H1 (cell line): ENCODE data around the gene AMN. TPM values are rescaled to one million over a fixed set of nuclear protein-coding genes. Genes with fewer than 3 reads are reported as not detected.

Experiments
- CTCF ChIA-PET: fragments of 300-600 bp; sonication (Branson Sonifier 250); formaldehyde crosslinking; loops from one replicate; lab custom pipeline; 2021; ENCODE audit not compliant: partially characterized antibody; lab: Charles Lee
- POLR2A ChIA-PET: fragments of 300-600 bp; sonication (Branson Sonifier 250); formaldehyde crosslinking; loops from one replicate; lab custom pipeline; 2021; ENCODE audit warnings: inconsistent platforms; ENCODE audit not compliant: partially characterized antibody; lab: Charles Lee
- DNase-seq, 2 experiments: peaks; one replicate each; pipeline versions ENCODE4 v3.0.0 to v3.0.0-alpha.2; 2010 to 2022; ENCODE audit warnings: low spot score in 2 of 2, low read depth in 1 of 2, mixed read lengths in 1 of 2
- FAIRE-seq: peaks from 2 replicates; lab custom pipeline; 2011; peaks lifted over from hg19 to GRCh38; lab: Jason Lieb, UNC
- H2AFZ ChIP-seq: 2 replicates; pipeline ENCODE4 v1.8.1; 2012; ENCODE audit warnings: low read length, inconsistent platforms
- H2AK5ac ChIP-seq: 2 replicates; pipeline ENCODE4 v1.6.1; 2013; ENCODE audit warnings: low read depth, low read length
- H2BK120ac ChIP-seq: replicated peaks from 2 replicates; pipeline ENCODE3; 2013; ENCODE audit warnings: low read depth, low read length, inconsistent platforms
- H2BK12ac ChIP-seq: 2 replicates; pipeline ENCODE4 v1.6.1; 2013; ENCODE audit warnings: low read depth, low read length
- H2BK15ac ChIP-seq: 2 replicates; pipeline ENCODE4 v1.6.1; 2013; ENCODE audit warnings: low read length
- H2BK20ac ChIP-seq: 2 replicates; pipeline ENCODE4 v1.6.1; 2013; ENCODE audit warnings: low read length
- H2BK5ac ChIP-seq: 2 replicates; pipeline ENCODE4 v1.6.1; 2013; ENCODE audit warnings: low read depth, low read length
- H3K14ac ChIP-seq: 2 replicates; pipeline ENCODE4 v1.6.1; 2013; ENCODE audit warnings: inconsistent platforms; ENCODE audit not compliant: insufficient read length
- H3K18ac ChIP-seq: 2 replicates; pipeline ENCODE4 v1.6.1; 2013; ENCODE audit warnings: low read length; ENCODE audit errors: extremely low read depth
- H3K23ac ChIP-seq: 2 replicates; pipeline ENCODE4 v1.6.1; 2013; ENCODE audit warnings: inconsistent platforms; ENCODE audit not compliant: insufficient read length
- H3K23me2 ChIP-seq: 2 replicates; pipeline ENCODE4 v1.6.1; 2013; ENCODE audit warnings: low read depth, low read length
- H3K27ac ChIP-seq: 2 replicates; pipeline ENCODE4 v1.6.1; 2011; ENCODE audit warnings: low read depth, low read length, inconsistent platforms
- H3K27me3 ChIP-seq, 4 experiments: replicated peaks in 1 of 4; 1 replicate in 1 of 4; 2 replicates in 3 of 4; pipeline versions ENCODE4 v1.6.1 to v1.8.1; 2011 to 2013; ENCODE audit warnings: low read length in 3 of 4, mild to moderate bottlenecking in 3 of 4, inconsistent platforms in 2 of 4, mixed read lengths in 2 of 4, moderate library complexity in 1 of 4; ENCODE audit not compliant: control insufficient read depth in 3 of 4, insufficient read depth in 3 of 4; ENCODE audit errors: extremely low read depth in 1 of 4
- H3K36me3 ChIP-seq, 4 experiments: 2 replicates each; pipeline versions ENCODE4 v1.6.1 to v1.8.1; 2011 to 2013; ENCODE audit warnings: mild to moderate bottlenecking in 4 of 4, low read length in 3 of 4, moderate library complexity in 2 of 4, control low read depth in 1 of 4, inconsistent platforms in 1 of 4; ENCODE audit not compliant: insufficient read depth in 4 of 4, control insufficient read depth in 2 of 4
- H3K4ac ChIP-seq: replicated peaks from 2 replicates; pipeline ENCODE3; 2013; ENCODE audit warnings: low read length, low read depth, mixed read lengths, inconsistent platforms; ENCODE audit not compliant: insufficient read length
- H3K4me1 ChIP-seq, 4 experiments: replicated peaks in 1 of 4; 1 replicate in 1 of 4; 2 replicates in 3 of 4; pipeline versions ENCODE4 v1.6.1 to v1.8.1; 2011 to 2013; ENCODE audit warnings: low read length in 3 of 4, inconsistent platforms in 2 of 4, mixed read lengths in 1 of 4; ENCODE audit not compliant: insufficient read depth in 4 of 4, control insufficient read depth in 3 of 4
- H3K4me2 ChIP-seq, 2 experiments: 2 replicates each; pipeline versions ENCODE4 v1.6.1 to v1.8.1; 2011 to 2013; ENCODE audit warnings: low read depth in 2 of 2, low read length in 2 of 2, control low read depth in 1 of 2, inconsistent platforms in 1 of 2, mild to moderate bottlenecking in 1 of 2; ENCODE audit not compliant: insufficient read depth in 1 of 2
- H3K4me3 ChIP-seq, 4 experiments: fragments of 200-600, 300-600 bp in 1 of 4; sonication (generic), shearing (Covaris generic), sonication (Bioruptor Twin) in 1 of 4; 2 replicates each; pipeline versions ENCODE4 v1.5.1 to v1.8.1; 2011 to 2016; ENCODE audit warnings: low read length in 4 of 4, low read depth in 3 of 4, control low read depth in 2 of 4, inconsistent platforms in 2 of 4, mild to moderate bottlenecking in 2 of 4, mixed read lengths in 1 of 4, moderate library complexity in 1 of 4; ENCODE audit not compliant: insufficient read depth in 2 of 4; ENCODE audit errors: extremely low read depth in 1 of 4
- H3K56ac ChIP-seq: replicated peaks from 2 replicates; pipeline ENCODE3; 2013; ENCODE audit warnings: low read depth, mild to moderate bottlenecking, mixed read lengths, low read length, inconsistent platforms; ENCODE audit not compliant: insufficient read length
- H3K79me1 ChIP-seq: 2 replicates; pipeline ENCODE4 v1.6.1; 2013; ENCODE audit warnings: low read depth, low read length, control low read depth
- H3K79me2 ChIP-seq, 2 experiments: 2 replicates each; pipeline versions ENCODE4 v1.6.1 to v1.8.1; 2012 to 2013; ENCODE audit warnings: low read length in 2 of 2, mild to moderate bottlenecking in 2 of 2, inconsistent platforms in 1 of 2; ENCODE audit not compliant: insufficient read depth in 2 of 2, control insufficient read depth in 1 of 2
- H3K9ac ChIP-seq, 4 experiments: replicated peaks in 1 of 4; 1 replicate in 1 of 4; 2 replicates in 3 of 4; pipeline versions ENCODE4 v1.6.1 to v1.8.1; 2011 to 2013; ENCODE audit warnings: low read depth in 3 of 4, low read length in 3 of 4, control low read depth in 2 of 4, mild to moderate bottlenecking in 2 of 4, moderate library complexity in 2 of 4, inconsistent platforms in 1 of 4; ENCODE audit errors: extremely low read depth in 1 of 4
- H3K9me3 ChIP-seq, 2 experiments: 2 replicates each; pipeline versions ENCODE4 v1.6.1 to v1.8.1; 2012 to 2013; ENCODE audit warnings: mild to moderate bottlenecking in 2 of 2, moderate library complexity in 2 of 2, control low read depth in 1 of 2, inconsistent platforms in 1 of 2, low read depth in 1 of 2, low read length in 1 of 2, mixed read lengths in 1 of 2; ENCODE audit not compliant: insufficient read depth in 2 of 2
- H4K20me1 ChIP-seq, 2 experiments: replicated peaks in 1 of 2; 2 replicates each; pipeline versions ENCODE3 to v1.8.1; 2011 to 2013; ENCODE audit warnings: inconsistent platforms in 2 of 2, low read length in 2 of 2, mild to moderate bottlenecking in 1 of 2; ENCODE audit not compliant: insufficient read depth in 2 of 2, control insufficient read depth in 1 of 2
- H4K5ac ChIP-seq: 2 replicates; pipeline ENCODE4 v1.6.1; 2013; ENCODE audit warnings: low read length, low read depth, mixed read lengths, inconsistent platforms; ENCODE audit not compliant: insufficient read length
- H4K8ac ChIP-seq: 2 replicates; pipeline ENCODE4 v1.8.0; 2013; ENCODE audit warnings: mild to moderate bottlenecking, moderate library complexity, low read length, inconsistent platforms; ENCODE audit not compliant: insufficient read depth; ENCODE audit errors: extremely low read depth
- H4K91ac ChIP-seq: replicated peaks from 2 replicates; pipeline ENCODE3; 2013; ENCODE audit warnings: low read length, mixed read lengths, inconsistent platforms; ENCODE audit not compliant: insufficient read length
- ATF3 ChIP-seq: IDR thresholded peaks from 2 replicates; pipeline ENCODE4 v1.6.1; 2011; ENCODE audit warnings: low read depth, mild to moderate bottlenecking, low read length; ENCODE audit not compliant: insufficient read depth
- HDAC6 ChIP-seq: IDR thresholded peaks from one replicate; pipeline ENCODE4 v1.7.1; 2012; ENCODE audit warnings: low read depth, mild to moderate bottlenecking, inconsistent platforms, low read length, moderate library complexity
- JUND ChIP-seq: IDR thresholded peaks from 2 replicates; pipeline ENCODE4 v1.6.1; 2011; ENCODE audit warnings: mild to moderate bottlenecking, improper control_type of control experiment, low read length
- MAFK ChIP-seq: IDR thresholded peaks from 2 replicates; pipeline ENCODE4 v1.6.1; 2012; ENCODE audit warnings: low read depth, mild to moderate bottlenecking, improper control_type of control experiment, low read length
- PHF8 ChIP-seq: fragments of 200-600 bp; sonication (generic); conservative IDR thresholded peaks from 2 replicates; pipeline ENCODE4 v1.7.1; 2012; ENCODE audit warnings: low read depth, mild to moderate bottlenecking, inconsistent platforms, low read length, moderate library complexity
- RNF2 ChIP-seq: fragments of 200-900, 300-1000 bp; sonication (generic); IDR thresholded peaks from 2 replicates; pipeline ENCODE4 v1.7.1; 2016; ENCODE audit warnings: borderline replicate concordance, low read depth, mild to moderate bottlenecking, antibody characterized with exemption, low read length; ENCODE audit not compliant: poor library complexity, severe bottlenecking; ENCODE audit errors: missing control alignments
- SP1 ChIP-seq: IDR thresholded peaks from 2 replicates; pipeline ENCODE4 v1.6.1; 2011; ENCODE audit warnings: low read depth, low read length
- SUZ12 ChIP-seq: fragments of 200-600 bp; sonication (generic); IDR thresholded peaks from 2 replicates; pipeline ENCODE4 v1.6.1; 2012; ENCODE audit warnings: mild to moderate bottlenecking, inconsistent platforms, low read length, moderate library complexity, mixed read lengths
- TAF1 ChIP-seq: IDR thresholded peaks from 2 replicates; pipeline ENCODE4 v1.6.1; 2011; ENCODE audit warnings: mild to moderate bottlenecking, low read depth, low read length
- WGBS, 2 experiments: shearing (Covaris generic) in 1 of 2; methylation state at CpG; one replicate each; pipeline versions ENCODE4 v1.1.6 to v1.1.7; 2013 to 2015; ENCODE audit warnings: low lambda C conversion rate in 2 of 2, mixed read lengths in 2 of 2, inconsistent platforms in 1 of 2, low coverage in 1 of 2, missing lambda C conversion rate in 1 of 2; ENCODE audit not compliant: insufficient replicate concordance in 2 of 2, insufficient coverage in 1 of 2, insufficient read length in 1 of 2; ENCODE audit errors: extremely low coverage in 1 of 2, missing lambda C conversion rate in 1 of 2; 5-methylcytosine and 5-hydroxymethylcytosine counted together
- polyA plus RNA-seq, 7 experiments: library from polyadenylated mRNA; depleted of rRNA in 3 of 7; stranded (reverse) in 5 of 7; unstranded in 2 of 7; fragments of >200 nt in 5 of 7; fragments of 200-250 nt in 2 of 7; gene quantifications; 1 replicate in 5 of 7; 2 replicates in 1 of 7; 4 replicates in 1 of 7; pipeline versions ENCODE4 v1.2.1 to v1.2.3, GENCODE V29; 2011 to 2013; ENCODE audit warnings: missing spikeins in 2 of 7, mixed read lengths in 2 of 7
- total RNA-seq: library from RNA; stranded (reverse); fragmentation: NEBNext Ultra II Directional; extraction: Animal tissue kit (Norgen Biotek cat#: 25700); gene quantifications from 2 replicates; pipeline ENCODE4 v1.2.1, GENCODE V29; 2021
- TF ChIP-seq, protein P1 (sequence below): IDR thresholded peaks from 2 replicates; pipeline ENCODE4 v1.6.1; 2012; ENCODE audit warnings: low read length, inconsistent platforms

Gene AMN
- total and polyA plus RNA-seq, 2 of the 8 experiments (the other 6 are each of a cell fraction or from before 2014, with no cell fraction given): 0.77 to 1.5 TPM

DNA sequence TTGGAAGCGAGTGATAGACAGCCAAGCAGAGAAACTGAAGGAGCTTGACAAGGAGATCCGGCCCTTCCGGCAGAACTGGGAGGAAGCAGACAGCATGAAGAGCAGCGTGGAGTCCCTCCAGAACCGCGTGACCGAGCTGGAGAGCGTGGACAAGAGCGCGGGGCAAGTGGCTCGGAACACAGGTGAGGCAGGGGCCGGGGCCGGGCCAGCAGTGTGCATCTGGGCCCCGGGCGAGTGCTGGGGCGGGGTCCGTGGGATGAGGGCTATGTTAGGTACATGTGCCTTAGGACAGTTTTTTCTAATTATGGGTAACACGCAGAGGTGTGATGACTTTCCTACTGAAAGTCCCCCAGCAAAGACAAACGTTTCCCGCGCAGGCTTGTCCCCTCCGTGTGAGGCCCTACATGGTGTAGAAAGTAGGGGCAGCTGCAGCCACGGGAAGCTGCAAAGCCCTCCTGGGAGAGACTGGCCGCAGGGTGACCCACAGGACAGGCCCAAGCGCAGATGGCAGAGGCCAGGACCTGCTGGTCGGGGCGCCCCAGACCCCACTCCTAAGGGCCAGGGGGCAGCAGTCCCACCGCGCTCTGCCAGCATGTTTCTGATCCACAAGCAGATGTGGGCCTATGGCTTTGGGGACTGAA, 19.1 kb upstream of the AMN start:
- Histone ChIP-seq H2BK5ac (no peak overlapping the region), H2BK20ac (no peak overlapping the region), H4K5ac (no peak overlapping the region), H3K23me2 (no peaks in the 10 kb centered on the region), H3K4me2 (no peak overlapping the region), H3K14ac (no peak overlapping the region), H4K91ac (no peak overlapping the region), H3K23ac (no peak overlapping the region), H3K18ac (no peak overlapping the region), H3K56ac (no peak overlapping the region), H2BK120ac (no peak overlapping the region), H3K4me1 (no peaks in the 10 kb centered on the region), H3K27ac (no peak overlapping the region), H3K27me3 (no peaks in the 10 kb centered on the region), H3K79me2 (no peaks in the 10 kb centered on the region), H2BK15ac (no peak overlapping the region), H3K9ac (no peak overlapping the region), H2AK5ac (no peak overlapping the region), H3K79me1 (no peaks in the 10 kb centered on the region), H3K4ac (no peak overlapping the region), H2BK12ac (no peak overlapping the region), H3K4me3 (no peak overlapping the region), H2AFZ (no peak overlapping the region), H3K9me3 (peaks cover 3 to 15% of the 10 kb centered on the region in 2 experiments; a peak in 2 of 4 replicates), H3K36me3 (peaks cover 0 to 21% (median 7%) of the 10 kb centered on the region in 4 experiments; a peak in 3 of 8 replicates), H4K8ac (no peak overlapping the region), H4K20me1 (peaks cover 2 to 3% of the 10 kb centered on the region in 2 experiments)
- ChIA-PET CTCF (interaction anchor here (0.6 to 1.5 kb wide), 7 partner anchors 11 to 208 kb away, joined by 3 to 6 read pairs (median 4); no protein-coding TSS in a partner anchor), POLR2A (interaction anchor here (1.1 to 1.2 kb wide), 2 partner anchors 9 to 151 kb away, joined by 3 to 4 read pairs; no protein-coding TSS in a partner anchor)
- no peak for DNase-seq
- FAIRE-seq: no peak
- WGBS, 2 experiments: 86% methylated on average over 29 of the region's 29 CpGs; no CpG with 5 or more reads in 1 of the 2 experiments
- no peak for TF ChIP-seq SP1
- TF ChIP-seq, protein P1, sequence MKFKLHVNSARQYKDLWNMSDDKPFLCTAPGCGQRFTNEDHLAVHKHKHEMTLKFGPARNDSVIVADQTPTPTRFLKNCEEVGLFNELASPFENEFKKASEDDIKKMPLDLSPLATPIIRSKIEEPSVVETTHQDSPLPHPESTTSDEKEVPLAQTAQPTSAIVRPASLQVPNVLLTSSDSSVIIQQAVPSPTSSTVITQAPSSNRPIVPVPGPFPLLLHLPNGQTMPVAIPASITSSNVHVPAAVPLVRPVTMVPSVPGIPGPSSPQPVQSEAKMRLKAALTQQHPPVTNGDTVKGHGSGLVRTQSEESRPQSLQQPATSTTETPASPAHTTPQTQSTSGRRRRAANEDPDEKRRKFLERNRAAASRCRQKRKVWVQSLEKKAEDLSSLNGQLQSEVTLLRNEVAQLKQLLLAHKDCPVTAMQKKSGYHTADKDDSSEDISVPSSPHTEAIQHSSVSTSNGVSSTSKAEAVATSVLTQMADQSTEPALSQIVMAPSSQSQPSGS: no peak
- no peak for TF ChIP-seq PHF8
- TF ChIP-seq RNF2: no peak
- TF ChIP-seq SUZ12: no peak
- TF ChIP-seq MAFK: no peak
- TF ChIP-seq ATF3: no peak
- no peak for TF ChIP-seq HDAC6
- TF ChIP-seq TAF1: no peak
- no peak for TF ChIP-seq JUND
